NCI-H128 (cell line): ENCODE results near the gene SSBP4.

Experiments
- DNase-seq: peaks from one replicate; lab custom pipeline; 2025; ENCODE audit not compliant: unreplicated experiment; lab: John Stamatoyannopoulos, UW

Gene SSBP4

GRCh38 chr19:18431351-18432197, 12.4 kb downstream of the SSBP4 start:
- DNase-seq: no peak

DNA sequence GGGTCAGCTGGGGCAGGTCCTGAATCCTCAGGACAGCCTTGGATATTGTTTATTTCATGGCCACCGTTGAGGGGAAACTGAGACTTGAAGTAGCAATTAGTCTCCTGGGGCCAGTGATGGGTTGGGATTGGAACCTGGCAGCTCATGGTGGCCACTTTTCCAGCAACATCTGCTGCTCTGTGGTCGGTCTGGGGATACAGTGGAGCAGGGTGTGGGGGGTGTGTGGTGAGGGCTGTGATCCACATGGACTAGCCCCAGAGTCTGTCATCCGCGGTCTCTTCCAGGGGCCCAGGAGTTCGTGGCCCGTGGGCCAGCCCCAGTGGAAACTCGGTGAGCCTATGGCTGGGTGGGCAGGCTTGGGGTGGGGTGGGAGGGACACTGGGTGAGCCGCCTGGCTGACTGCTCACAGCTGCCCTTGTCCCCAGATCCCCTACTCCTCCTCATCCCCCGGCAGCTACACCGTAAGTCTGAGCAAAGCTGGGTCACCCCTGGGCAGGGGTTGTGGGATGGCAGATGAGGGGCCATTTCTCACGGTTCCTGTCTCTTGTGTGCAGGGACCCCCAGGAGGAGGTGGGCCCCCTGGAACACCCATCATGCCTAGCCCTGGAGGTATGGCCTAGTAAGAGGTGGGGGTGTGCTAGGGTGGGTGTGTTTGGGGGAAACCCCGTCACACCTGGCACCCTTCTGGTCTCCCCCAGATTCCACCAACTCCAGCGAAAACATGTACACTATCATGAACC, 13.2 kb downstream of the SSBP4 start:
- DNase-seq: no peak

DNA sequence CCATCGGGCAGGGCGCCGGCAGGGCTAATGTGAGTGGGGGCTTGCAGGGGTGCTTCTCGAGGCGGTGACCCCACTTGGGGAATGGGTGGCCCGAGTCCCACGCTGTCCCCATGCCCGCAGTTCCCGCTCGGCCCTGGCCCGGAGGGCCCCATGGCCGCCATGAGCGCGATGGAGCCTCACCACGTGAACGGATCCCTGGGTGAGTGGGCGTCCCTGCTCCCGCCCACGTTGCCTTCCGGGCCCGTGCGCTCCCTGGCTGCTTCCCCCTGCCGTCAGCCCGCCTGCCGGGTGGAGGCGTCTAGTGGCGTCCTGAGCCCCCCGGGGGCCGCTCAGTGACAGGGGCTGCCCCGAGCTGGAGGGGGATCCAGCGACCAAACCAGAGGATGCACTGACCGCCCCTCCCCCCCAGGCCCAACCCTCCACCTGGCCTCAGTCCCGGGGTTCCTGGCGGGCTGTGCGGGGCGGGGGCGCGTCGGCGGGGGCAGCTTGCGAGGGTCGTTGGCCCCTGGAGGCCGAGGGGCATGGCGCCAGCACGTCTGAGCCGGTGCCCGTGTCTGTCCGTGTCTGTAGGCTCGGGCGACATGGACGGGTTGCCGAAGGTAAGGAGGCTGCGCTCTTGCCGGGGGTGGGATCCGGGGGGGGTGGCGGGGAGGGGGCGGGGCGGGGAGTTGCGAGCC, 14.0 kb downstream of the SSBP4 start:
- DNase-seq: no peak

- no peak for DNase-seq
These were observed 14.7 kb downstream of the SSBP4 start for GRCh38 chr19:18433735-18434398.

GRCh38 chr19:18434411-18435175, 15.4 kb downstream of the SSBP4 start:
- DNase-seq: no peak

- DNase-seq: no peak
These were observed 16.1 kb downstream of the SSBP4 start for GRCh38 chr19:18435178-18435841.

DNA sequence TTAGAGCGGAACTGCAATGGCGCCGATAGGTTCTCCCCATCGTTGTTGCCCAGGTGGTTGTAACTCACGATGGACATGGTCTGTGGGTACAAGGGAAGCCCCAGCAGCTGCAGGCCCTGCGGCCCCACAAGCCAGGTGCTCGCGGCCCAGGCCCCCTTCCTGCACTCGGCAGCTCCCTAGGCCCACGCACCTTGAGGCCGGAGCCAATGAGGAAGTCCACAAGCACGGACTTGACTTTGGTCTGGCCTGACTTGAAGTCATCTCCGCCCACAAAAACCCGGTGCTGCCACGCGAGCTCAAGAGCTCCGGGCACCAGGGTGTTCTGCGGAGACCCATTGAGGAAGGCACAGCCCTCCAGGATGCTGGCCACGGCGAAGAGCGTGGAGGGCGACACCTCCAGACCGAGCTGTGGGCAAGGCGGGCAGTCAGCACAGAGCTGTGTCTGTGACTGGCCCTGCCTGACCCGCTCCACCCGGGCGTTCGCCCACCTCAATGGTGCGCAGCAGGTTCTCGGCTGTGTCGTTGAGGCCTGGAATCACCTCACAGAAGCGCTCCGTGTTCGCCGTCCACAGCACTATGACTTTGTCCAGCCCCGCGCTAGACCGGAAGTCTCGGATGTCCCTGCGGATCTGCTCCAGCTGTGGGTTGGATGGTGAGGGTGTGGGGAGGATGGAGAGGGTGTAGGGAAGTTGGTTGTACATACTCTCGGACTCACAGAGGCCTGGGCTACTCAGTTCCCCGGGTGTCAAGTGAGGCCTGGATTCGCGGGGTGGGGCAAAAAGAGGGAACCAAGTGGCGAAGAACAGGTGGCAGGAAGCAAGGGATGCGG, 16.9 kb downstream of the SSBP4 start:
- DNase-seq: no peak

- DNase-seq: peak; percentile 31
These were observed 17.7 kb downstream of the SSBP4 start for GRCh38 chr19:18436671-18437490.

DNA sequence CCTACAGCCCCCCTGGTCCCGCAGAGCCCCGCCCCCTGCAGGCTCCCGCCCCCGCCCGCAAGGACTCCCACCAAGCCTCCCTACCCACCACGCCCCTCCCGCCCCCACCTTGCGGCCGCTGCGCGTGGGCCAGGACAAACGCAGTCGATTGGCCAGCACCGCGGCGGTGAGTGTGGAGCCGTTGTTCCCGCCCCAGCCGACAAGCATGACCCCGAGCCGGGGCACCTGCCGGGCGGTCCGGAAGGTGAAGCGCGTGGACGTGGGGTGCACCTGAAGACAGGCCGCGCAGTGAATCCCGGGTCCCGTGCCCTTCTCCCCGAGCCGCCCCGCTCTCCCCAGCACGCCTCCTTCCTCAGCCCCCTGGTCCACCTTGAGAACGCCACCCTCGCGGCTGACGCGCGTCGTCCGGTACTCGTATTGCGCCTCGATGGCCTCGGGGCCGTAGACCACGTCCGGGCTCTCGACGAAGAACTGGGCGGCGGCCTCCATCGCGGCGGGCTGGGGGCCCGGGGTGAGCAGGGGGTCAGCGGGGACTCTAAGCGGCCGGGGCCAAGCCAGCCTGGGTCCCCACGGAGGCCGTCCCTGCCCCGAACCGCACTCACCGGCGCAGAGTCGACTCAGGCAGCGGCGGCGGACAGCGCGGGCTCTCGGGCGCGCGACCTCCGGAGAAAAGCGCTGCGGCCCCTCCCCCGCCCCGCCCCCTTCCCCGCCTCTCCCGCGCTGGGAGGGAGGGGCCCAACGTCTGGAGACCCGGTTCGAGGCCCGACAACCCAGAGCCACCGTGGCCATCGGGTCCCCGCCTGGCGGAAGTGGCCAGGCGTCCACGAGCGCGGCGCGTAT, 18.5 kb downstream of the SSBP4 start, which contains the start of gene ISYNA1:
ISYNA1 (minus strand) TSS at position 643 of the 840 bp plus-strand sequence; CDS start at position 489, 154 bp downstream.
- DNase-seq: no peak

DNA sequence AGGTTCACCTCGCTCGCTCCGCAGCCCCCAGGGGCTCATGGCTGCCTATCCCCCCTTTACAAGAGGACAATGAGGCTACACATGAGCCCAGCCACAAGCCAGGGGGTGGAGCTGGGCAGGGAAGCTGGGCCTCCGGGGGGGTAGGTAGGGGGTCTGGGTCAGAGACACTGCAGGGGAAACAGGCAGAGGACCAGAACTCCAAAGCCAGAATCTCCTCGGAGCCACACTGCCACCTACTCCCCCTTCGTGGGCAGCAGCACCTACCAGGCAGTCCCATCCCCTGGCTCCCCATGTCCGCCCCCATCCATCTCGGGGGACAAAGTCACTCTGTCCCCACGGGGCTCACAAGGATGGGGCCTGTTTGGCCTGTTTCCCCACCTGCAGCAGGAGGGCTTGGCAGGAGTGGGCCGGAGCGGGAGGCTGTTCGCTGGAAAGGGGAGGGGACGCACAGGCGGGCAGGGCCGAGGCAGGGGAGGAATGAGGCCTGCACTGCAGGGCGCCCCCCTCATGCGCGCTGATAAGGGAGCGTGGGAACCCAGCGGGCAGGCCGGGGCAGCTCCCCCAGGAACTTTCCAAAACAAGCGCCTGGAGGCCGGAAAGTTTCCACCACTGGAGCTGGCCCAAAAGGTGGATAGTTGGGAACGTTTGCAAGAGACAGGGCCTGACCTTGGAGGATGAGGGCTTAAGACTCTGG, 19.3 kb downstream of the SSBP4 start:
- no peak for DNase-seq

DNA sequence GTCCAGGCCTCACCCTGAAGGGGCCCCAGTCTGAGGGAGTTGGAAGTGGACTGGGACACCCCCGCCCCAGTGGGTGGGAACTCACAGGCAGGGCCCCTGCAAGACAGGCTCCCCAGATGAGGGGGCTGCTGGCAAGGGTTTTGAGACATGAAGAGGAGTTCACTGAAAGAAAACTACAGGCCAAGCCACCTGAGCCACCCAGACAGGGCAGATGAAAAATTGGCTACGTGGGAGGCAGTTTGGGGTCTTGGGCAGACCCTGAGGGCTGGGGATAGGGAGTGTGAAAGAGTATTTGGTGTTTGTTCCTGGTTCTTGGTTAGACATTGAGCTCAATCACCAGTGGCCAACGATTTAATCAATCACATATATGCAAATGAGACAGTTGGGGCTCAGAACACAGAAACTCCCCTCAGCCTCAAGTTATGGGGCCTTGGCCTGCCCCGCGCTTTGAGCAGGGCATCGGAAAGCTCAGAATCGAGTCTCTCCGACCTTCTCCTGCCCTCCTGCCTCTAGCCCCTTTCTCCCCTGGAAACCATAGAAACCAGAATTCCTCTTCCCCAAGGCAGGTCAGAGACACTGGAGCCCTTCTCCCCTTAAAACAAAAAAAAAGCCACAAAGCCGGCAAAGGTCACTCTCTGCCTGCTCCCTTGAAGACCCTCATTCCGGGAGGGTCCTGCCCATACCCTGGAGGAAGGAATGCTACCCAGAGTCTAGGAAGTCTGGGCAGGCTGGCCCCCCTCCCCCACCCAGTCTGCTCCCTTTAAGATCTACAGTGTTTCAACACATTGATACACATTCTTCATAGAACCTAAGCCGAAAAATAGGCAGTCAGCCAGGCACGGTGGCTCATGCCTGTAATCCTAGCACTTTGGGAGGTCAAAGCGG, 20.1 kb downstream of the SSBP4 start:
- no peak for DNase-seq

DNA sequence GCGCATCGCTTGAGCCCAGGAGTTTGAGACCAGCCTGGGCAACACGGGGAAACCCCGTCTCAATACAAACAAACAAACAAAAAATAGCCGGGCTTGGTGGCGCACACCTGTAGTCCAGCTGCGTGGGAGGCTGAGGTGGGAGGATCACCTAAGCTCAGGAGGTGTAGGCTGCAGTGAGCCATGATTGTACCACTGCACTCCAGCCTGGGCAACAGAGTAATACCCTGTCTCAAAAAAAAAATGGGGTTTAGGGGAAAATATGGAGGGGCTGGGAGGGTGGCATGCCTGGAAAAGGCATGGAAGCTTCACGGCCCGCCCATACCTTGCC, 20.7 kb downstream of the SSBP4 start:
- no peak for DNase-seq

DNA sequence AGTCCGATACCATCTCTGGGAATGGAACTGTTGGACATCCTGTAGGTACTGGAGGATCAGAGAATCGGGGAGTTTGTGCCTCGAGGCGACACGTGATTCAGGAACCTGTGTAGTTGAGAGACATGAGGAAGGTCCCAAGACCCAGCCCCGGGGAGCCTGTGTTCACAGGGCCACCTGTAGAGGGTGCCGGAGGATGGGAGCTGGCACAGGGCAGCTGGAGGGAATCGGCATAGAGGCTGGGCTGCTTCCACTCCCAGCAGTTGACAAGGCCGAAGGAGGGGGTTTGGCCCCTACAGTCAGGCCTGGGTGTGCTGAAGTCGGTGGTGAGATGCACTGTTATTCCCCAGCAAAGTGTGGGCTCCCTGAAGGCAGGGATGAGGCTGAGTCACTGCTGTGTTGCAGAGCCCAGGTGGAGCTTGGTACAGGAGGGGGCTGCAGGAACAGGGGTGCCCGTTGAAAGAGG, 21.2 kb downstream of the SSBP4 start:
- DNase-seq: no peak

DNA sequence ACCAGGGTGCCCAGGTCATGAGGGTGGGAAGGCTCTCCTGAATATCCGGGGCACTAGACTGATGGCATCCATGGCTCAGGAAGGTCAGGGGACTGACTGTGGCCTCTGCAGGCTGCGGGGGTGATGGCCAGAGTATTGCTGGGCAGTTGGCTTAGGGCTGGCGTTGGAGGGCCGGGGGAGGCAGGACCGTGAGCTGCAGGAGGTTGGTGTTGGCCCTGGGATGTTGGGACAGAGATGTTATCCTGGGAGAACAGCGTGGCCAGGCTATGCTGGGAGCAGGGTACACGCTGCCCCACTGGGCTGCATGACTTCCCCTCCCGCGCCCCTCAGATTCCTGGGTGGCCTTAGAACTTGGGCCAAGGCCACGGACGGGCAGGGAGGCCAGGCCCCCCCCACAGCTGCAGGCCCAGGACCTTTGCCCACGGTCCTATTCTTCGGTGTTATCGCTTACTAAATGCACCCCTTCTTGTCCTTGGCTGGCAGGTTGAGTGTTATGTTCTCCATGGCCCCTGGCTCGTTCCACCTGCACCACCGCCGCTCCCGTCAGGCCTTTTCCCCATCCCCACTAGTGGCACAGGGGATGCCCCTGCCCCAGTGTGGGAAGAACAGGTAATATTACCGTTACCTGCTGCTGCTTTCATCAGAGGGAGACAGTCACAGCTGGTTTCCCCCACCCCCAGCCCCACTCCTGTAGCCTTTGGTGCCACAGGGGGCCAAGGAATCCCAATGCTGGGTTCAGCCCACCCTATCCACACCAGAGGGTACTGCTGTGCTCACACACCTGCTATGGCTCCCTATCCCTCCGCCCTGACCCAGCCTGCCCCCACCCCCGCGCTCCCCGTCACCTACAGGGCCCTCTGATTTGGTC, 22.0 kb downstream of the SSBP4 start:
- no peak for DNase-seq
